AG09319 (cell line): ENCODE results near the gene PRICKLE2.

Experiments
- DNase-seq: peaks from one replicate; pipeline ENCODE4 v3.0.0-alpha.2; 2010; ENCODE audit warnings: low read depth; ENCODE audit errors: extremely low read depth
- TF ChIP-seq, protein P1 (sequence below): IDR thresholded peaks from 2 replicates; pipeline ENCODE4 v1.5.1; 2011; ENCODE audit warnings: low read depth, mild to moderate bottlenecking, inconsistent platforms, low read length, moderate library complexity

Gene PRICKLE2

DNA sequence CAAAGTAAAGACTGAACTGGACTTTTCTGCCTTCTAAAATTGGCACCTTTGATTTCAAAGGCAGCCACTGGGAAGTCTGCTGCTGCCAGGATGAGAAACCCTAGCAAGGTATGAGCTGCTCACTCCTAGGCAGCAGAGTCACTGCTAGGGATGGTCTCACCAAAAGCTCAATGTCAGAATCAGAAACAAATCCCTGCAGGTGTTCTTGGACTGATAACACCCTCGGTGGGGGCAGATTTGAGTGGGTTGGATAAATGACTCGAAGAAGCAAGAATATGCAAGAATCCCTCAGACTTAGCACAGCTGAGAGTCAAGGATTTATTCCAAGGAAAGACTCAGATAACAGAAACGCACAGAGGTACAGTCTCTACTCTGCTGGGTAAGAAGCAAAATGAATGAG lies 90.4 kb downstream of the PRICKLE2 start:
- DNase-seq, result no peak
- TF ChIP-seq, protein P1, sequence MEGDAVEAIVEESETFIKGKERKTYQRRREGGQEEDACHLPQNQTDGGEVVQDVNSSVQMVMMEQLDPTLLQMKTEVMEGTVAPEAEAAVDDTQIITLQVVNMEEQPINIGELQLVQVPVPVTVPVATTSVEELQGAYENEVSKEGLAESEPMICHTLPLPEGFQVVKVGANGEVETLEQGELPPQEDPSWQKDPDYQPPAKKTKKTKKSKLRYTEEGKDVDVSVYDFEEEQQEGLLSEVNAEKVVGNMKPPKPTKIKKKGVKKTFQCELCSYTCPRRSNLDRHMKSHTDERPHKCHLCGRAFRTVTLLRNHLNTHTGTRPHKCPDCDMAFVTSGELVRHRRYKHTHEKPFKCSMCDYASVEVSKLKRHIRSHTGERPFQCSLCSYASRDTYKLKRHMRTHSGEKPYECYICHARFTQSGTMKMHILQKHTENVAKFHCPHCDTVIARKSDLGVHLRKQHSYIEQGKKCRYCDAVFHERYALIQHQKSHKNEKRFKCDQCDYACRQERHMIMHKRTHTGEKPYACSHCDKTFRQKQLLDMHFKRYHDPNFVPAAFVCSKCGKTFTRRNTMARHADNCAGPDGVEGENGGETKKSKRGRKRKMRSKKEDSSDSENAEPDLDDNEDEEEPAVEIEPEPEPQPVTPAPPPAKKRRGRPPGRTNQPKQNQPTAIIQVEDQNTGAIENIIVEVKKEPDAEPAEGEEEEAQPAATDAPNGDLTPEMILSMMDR, result no peak

- no peak for DNase-seq
- TF ChIP-seq, protein P1, result no peak
These were observed 91.3 kb downstream of the PRICKLE2 start for GRCh38 chr3:64133987-64134386.

DNA sequence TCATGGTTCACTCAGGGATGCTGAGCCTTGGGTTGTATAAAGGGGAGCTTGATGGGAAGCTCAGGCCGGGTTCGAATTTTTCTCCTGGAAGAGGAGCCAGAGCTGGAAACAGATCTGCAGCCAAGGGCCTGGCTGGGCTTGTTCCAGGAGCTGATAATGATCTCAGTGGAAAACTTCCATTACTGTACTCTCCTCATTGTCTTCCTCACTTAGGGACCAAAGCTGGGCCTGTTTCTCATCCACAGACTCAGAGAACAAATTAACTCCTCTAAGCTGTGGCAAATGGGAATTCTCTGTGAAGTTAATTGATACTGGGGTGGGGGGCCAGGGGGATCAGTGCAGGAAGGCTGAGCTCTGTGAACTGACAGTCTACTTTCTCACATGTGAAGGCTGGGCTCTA lies 92.0 kb downstream of the PRICKLE2 start:
- TF ChIP-seq, protein P1, result no peak
- no peak for DNase-seq

DNA sequence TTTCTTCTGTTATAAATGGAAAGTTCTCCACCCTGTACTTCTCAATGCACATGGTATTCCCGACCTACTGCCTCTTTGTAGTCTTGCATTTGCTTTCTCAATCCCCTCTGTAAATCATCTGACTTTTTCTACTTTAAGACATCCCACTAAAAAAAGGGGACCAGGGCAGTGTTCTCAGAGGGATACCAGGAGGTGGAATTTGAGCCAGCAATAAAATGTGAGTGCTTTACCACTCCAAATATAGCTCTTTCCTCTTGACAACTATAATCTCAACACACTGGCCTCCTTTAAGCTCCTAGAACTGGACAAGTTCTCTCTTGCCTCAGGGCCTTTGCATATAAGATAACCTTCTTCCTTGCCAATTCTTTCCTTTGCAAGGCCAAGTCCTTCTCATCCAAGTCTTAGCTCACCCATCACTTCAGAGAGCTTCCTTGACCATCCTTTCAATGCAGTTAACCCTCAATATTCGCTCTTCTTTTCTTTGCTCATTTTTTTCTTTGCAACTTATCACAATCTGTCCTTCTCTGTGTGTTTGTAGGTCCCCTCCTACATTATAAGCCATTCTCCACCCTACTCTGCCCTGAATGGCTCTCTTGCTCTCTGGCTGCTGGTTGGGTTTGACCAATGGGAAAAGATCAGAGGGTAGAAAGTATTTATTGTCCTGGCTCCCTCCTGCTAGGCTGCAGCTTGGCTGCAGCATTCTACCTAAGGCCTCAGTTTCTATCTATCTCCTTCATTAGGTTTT lies 93.4 kb downstream of the PRICKLE2 start:
- TF ChIP-seq, protein P1, result no peak
- no peak for DNase-seq

- TF ChIP-seq, protein P1, result no peak
- no peak for DNase-seq
These were observed 94.8 kb downstream of the PRICKLE2 start for GRCh38 chr3:64130436-64130835.

GRCh38 chr3:64129581-64129980 lies 95.7 kb downstream of the PRICKLE2 start:
- TF ChIP-seq, protein P1, result no peak
- no peak for DNase-seq

DNA sequence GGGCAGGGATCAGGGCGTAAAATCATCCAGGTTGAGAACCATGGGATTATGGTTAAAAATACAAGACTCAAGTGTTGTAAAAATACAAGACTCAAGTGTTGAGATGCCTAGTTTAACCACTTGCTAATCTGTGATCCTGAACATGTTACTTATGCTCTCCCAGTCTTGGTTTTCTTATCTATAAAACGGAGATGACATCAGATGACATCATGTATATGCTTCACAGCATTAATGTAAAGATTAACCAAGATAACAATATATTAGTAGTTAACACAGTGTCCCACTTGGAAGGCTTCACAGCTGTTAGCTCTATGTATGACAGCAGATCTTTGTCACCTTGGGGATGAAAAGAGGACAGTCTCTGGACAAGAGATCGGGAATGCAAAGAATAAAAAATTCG lies 96.2 kb downstream of the PRICKLE2 start:
- DNase-seq, result no peak
- TF ChIP-seq, protein P1, result no peak
